NK-92 treated with Interleukin-12 subunit alpha and Interleukin-12 subunit beta, amount 100 ng/mL, for 24 hours (cell line): Measurements from ENCODE around the gene CDKL1.
"Not testable (repeated sequence)": the region's sequence is repeated elsewhere in the genome, so short reads cannot be mapped to it uniquely, and the experiment has no call there.

ENCODE experiments used
- DNase-seq: peaks from one replicate; lab custom pipeline; 2025; lab: John Stamatoyannopoulos, UW

Gene CDKL1

GRCh38 chr14:50331596-50331995 is 65.1 kb downstream of the CDKL1 start:
- no peak for DNase-seq

- peak; percentile 66 for DNase-seq
Measured at GRCh38 chr14:50321009-50321660, 75.5 kb downstream of the CDKL1 start.

- peak; percentile 14 for DNase-seq
Measured at GRCh38 chr14:50320283-50320682, 76.4 kb downstream of the CDKL1 start.

- no peak for DNase-seq
Measured at GRCh38 chr14:50319721-50320120, 77.0 kb downstream of the CDKL1 start.

GRCh38 chr14:50319293-50319692 is 77.4 kb downstream of the CDKL1 start:
- DNase-seq: no peak

- no peak for DNase-seq
Measured at GRCh38 chr14:50318031-50318626, 78.6 kb downstream of the CDKL1 start.

GRCh38 chr14:50314098-50314497 is 82.6 kb downstream of the CDKL1 start:
- not testable (repeated sequence) for DNase-seq

GRCh38 chr14:50312734-50313054 is 84.0 kb downstream of the CDKL1 start:
- DNase-seq: no peak

GRCh38 chr14:50311972-50312733 is 84.5 kb downstream of the CDKL1 start, which contains the start of the genes DMAC2L and L2HGDH:
Gene DMAC2L (plus strand): TSS chr14:50312324. CDS start chr14:50321488, 9,164 bp downstream.
Gene L2HGDH (minus strand): TSS chr14:50312229. CDS start chr14:50312150, 79 bp downstream.
- peak; percentile 90 for DNase-seq

- DNase-seq: no peak
Measured at GRCh38 chr14:50311337-50311971, 85.2 kb downstream of the CDKL1 start.

- DNase-seq: no peak
Measured at GRCh38 chr14:50310445-50310844, 86.2 kb downstream of the CDKL1 start.

- DNase-seq: no peak
Measured at GRCh38 chr14:50308363-50308915, 88.2 kb downstream of the CDKL1 start.

GRCh38 chr14:50303744-50304471 is 92.8 kb downstream of the CDKL1 start:
- peak; percentile 60 for DNase-seq

GRCh38 chr14:50301914-50302313 is 94.8 kb downstream of the CDKL1 start:
- no peak for DNase-seq

- no peak for DNase-seq
Measured at GRCh38 chr14:50299585-50299984, 97.1 kb downstream of the CDKL1 start.

- no peak for DNase-seq
Measured at GRCh38 chr14:50290306-50290705, 106.4 kb downstream of the CDKL1 start.

GRCh38 chr14:50288146-50288545 is 108.5 kb downstream of the CDKL1 start:
- no peak for DNase-seq

GRCh38 chr14:50285861-50286260 is 110.8 kb downstream of the CDKL1 start:
- no peak for DNase-seq
